Mononuclear cell (primary cell): ENCODE data around the gene REEP3. TPM values are rescaled to one million over a fixed set of nuclear protein-coding genes. Genes with fewer than 3 reads are reported as not detected.
"Not testable (repeated sequence)": the region's sequence is repeated elsewhere in the genome, so short reads cannot be mapped to it uniquely, and the experiment has no call there.

Source experiments
- H3K27me3 ChIP-seq: 2 replicates; pipeline ENCODE4 v1.6.0; 2011; ENCODE audit warnings: low read length, control low read depth; ENCODE audit not compliant: insufficient read depth
- H3K4me1 ChIP-seq: 2 replicates; pipeline ENCODE4 v1.5.1; 2011; ENCODE audit warnings: mild to moderate bottlenecking, low read length, control low read depth; ENCODE audit not compliant: insufficient read depth
- H3K4me3 ChIP-seq: 2 replicates; pipeline ENCODE4 v1.5.1; 2011; ENCODE audit warnings: mild to moderate bottlenecking, low read length, moderate library complexity
- H3K9me3 ChIP-seq: 2 replicates; pipeline ENCODE4 v1.5.1; 2011; ENCODE audit warnings: low read depth, mild to moderate bottlenecking, control low read depth, low read length
- total RNA-seq: library from RNA; depleted of rRNA; stranded (reverse); fragments of >200 nt; gene quantifications from one replicate; pipeline ENCODE4 v1.2.3, GENCODE V29; 2012

Gene REEP3
- total RNA-seq, 1 donor, result 8.0 TPM

- Histone ChIP-seq H3K4me1 (peaks cover 7% of the 10 kb centered on the region), H3K4me3 (no peak overlapping the region), H3K9me3 (no peaks in the 10 kb centered on the region), H3K27me3 (no peaks in the 10 kb centered on the region)
Observed at GRCh38 chr10:63553473-63553872, 32.3 kb downstream of the REEP3 start.

GRCh38 chr10:63554657-63555056 lies 33.5 kb downstream of the REEP3 start:
- no peaks in the 10 kb centered on the region for H3K9me3 ChIP-seq
- no peak overlapping the region for H3K4me3 ChIP-seq
- no peaks in the 10 kb centered on the region for H3K27me3 ChIP-seq
- H3K4me1 ChIP-seq, result peaks cover 7% of the 10 kb centered on the region

GRCh38 chr10:63555330-63555729 lies 34.1 kb downstream of the REEP3 start:
- peaks cover 7% of the 10 kb centered on the region for H3K4me1 ChIP-seq
- no peaks in the 10 kb centered on the region for H3K27me3 ChIP-seq
- H3K9me3 ChIP-seq, result no peaks in the 10 kb centered on the region
- no peak overlapping the region for H3K4me3 ChIP-seq

GRCh38 chr10:63558132-63558784 lies 37.1 kb downstream of the REEP3 start:
- peaks cover 7% of the 10 kb centered on the region for H3K4me1 ChIP-seq
- no peaks in the 10 kb centered on the region for H3K9me3 ChIP-seq
- no peaks in the 10 kb centered on the region for H3K27me3 ChIP-seq
- H3K4me3 ChIP-seq, result no peak overlapping the region

GRCh38 chr10:63561341-63561740 lies 40.1 kb downstream of the REEP3 start:
- Histone ChIP-seq H3K4me3 (no peak overlapping the region), H3K27me3 (no peaks in the 10 kb centered on the region), H3K9me3 (no peaks in the 10 kb centered on the region), H3K4me1 (no peaks in the 10 kb centered on the region)

- no peaks in the 10 kb centered on the region for H3K27me3 ChIP-seq
- no peak overlapping the region for H3K4me3 ChIP-seq
- H3K4me1 ChIP-seq, result no peaks in the 10 kb centered on the region
- H3K9me3 ChIP-seq, result no peaks in the 10 kb centered on the region
Observed at GRCh38 chr10:63562391-63562790, 41.2 kb downstream of the REEP3 start.

- H3K4me1 ChIP-seq, result no peaks in the 10 kb centered on the region
- no peak overlapping the region for H3K4me3 ChIP-seq
- no peaks in the 10 kb centered on the region for H3K27me3 ChIP-seq
- no peaks in the 10 kb centered on the region for H3K9me3 ChIP-seq
Observed at GRCh38 chr10:63562857-63563256, 41.7 kb downstream of the REEP3 start.

- Histone ChIP-seq H3K4me3 (no peak overlapping the region), H3K9me3 (no peaks in the 10 kb centered on the region)
Observed at GRCh38 chr10:63563623-63564022, 42.4 kb downstream of the REEP3 start.

GRCh38 chr10:63564731-63565130 lies 43.5 kb downstream of the REEP3 start:
- not testable (repeated sequence) for H3K4me1 ChIP-seq

More at GRCh38 chr10:63563623-63564022, 42.4 kb downstream of the REEP3 start:
- Histone ChIP-seq H3K27me3 (no peaks in the 10 kb centered on the region), H3K4me1 (no peaks in the 10 kb centered on the region)

GRCh38 chr10:63573068-63573697 lies 52.0 kb downstream of the REEP3 start:
- Histone ChIP-seq H3K4me1 (no peaks in the 10 kb centered on the region), H3K27me3 (no peaks in the 10 kb centered on the region), H3K4me3 (no peak overlapping the region), H3K9me3 (no peaks in the 10 kb centered on the region)

More at GRCh38 chr10:63564731-63565130, 43.5 kb downstream of the REEP3 start:
- not testable (repeated sequence) for H3K4me3 ChIP-seq, H3K9me3 ChIP-seq, H3K27me3 ChIP-seq

GRCh38 chr10:63574011-63574410 lies 52.8 kb downstream of the REEP3 start:
- no peaks in the 10 kb centered on the region for H3K27me3 ChIP-seq
- no peaks in the 10 kb centered on the region for H3K9me3 ChIP-seq
- no peak overlapping the region for H3K4me3 ChIP-seq
- no peaks in the 10 kb centered on the region for H3K4me1 ChIP-seq

GRCh38 chr10:63576501-63576900 lies 55.3 kb downstream of the REEP3 start:
- no peak overlapping the region for H3K4me3 ChIP-seq
- H3K9me3 ChIP-seq, result no peaks in the 10 kb centered on the region
- no peaks in the 10 kb centered on the region for H3K27me3 ChIP-seq
- H3K4me1 ChIP-seq, result no peaks in the 10 kb centered on the region

GRCh38 chr10:63578501-63578900 lies 57.3 kb downstream of the REEP3 start:
- no peaks in the 10 kb centered on the region for H3K27me3 ChIP-seq
- no peak overlapping the region for H3K4me3 ChIP-seq
- no peaks in the 10 kb centered on the region for H3K4me1 ChIP-seq
- H3K9me3 ChIP-seq, result no peaks in the 10 kb centered on the region

- H3K27me3 ChIP-seq, result no peaks in the 10 kb centered on the region
- no peak overlapping the region for H3K4me3 ChIP-seq
- no peaks in the 10 kb centered on the region for H3K4me1 ChIP-seq
- H3K9me3 ChIP-seq, result no peaks in the 10 kb centered on the region
Observed at GRCh38 chr10:63579371-63580014, 58.3 kb downstream of the REEP3 start.

GRCh38 chr10:63582690-63583089 lies 61.5 kb downstream of the REEP3 start:
- Histone ChIP-seq H3K9me3 (no peaks in the 10 kb centered on the region), H3K4me3 (no peak overlapping the region), H3K4me1 (no peaks in the 10 kb centered on the region), H3K27me3 (no peaks in the 10 kb centered on the region)
